GM19239 (cell line): ENCODE measurements around the gene BCL2.
A peak's percentile ranks its signal among the peaks of the same experiment; 100 is the strongest.

Source experiments
- DNase-seq: peaks from one replicate; pipeline ENCODE4 v3.0.0; 2011; ENCODE audit warnings: low spot score; ENCODE audit not compliant: insufficient read length
- FAIRE-seq: peaks from 2 replicates; lab custom pipeline; 2011; peaks lifted over from hg19 to GRCh38; lab: Jason Lieb, UNC

Gene BCL2

DNA sequence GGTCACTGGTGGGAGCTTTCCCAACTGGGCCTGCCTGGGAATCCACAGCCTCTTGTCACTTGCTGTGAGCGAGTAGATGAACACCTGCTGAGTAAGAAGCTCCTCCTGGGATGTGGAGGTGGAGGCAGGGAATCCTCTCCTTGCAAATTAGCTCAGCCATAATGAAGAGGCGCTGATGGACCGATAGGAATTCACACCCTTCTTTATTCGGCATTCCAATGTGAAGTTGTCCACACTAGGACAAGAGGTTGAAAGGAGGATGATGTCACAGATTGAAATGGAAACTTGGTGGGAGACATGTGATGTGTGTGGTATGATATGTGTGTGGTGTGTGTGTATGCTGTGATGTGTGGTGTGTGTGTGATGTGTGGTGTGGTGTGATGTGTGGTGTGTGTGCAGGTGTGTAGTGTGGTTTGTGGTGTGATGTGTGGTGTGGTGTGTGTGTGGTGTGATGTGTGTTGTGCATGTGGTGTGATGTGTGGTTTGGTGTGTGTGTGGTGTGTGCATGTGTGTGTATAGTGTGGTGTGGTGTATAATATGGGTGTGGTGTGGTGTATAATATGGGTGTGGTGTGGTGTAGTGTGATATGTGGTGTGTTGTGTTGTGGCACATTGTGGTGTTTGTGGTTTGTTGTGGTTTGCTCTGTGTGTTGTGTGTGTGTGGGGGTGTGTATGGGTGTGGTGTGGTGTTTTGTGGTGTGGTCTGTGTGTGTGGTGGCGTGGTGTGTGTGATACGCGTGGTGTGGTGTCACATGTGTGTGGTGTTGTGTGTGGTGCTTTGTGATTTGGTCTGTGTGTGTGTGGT is 216.4 kb downstream of the BCL2 start:
- FAIRE-seq (peak; percentile 67), DNase-seq (no peak)

GRCh38 chr18:63100630-63101055 is 218.9 kb downstream of the BCL2 start:
- FAIRE-seq (no peak), DNase-seq (no peak)

DNA sequence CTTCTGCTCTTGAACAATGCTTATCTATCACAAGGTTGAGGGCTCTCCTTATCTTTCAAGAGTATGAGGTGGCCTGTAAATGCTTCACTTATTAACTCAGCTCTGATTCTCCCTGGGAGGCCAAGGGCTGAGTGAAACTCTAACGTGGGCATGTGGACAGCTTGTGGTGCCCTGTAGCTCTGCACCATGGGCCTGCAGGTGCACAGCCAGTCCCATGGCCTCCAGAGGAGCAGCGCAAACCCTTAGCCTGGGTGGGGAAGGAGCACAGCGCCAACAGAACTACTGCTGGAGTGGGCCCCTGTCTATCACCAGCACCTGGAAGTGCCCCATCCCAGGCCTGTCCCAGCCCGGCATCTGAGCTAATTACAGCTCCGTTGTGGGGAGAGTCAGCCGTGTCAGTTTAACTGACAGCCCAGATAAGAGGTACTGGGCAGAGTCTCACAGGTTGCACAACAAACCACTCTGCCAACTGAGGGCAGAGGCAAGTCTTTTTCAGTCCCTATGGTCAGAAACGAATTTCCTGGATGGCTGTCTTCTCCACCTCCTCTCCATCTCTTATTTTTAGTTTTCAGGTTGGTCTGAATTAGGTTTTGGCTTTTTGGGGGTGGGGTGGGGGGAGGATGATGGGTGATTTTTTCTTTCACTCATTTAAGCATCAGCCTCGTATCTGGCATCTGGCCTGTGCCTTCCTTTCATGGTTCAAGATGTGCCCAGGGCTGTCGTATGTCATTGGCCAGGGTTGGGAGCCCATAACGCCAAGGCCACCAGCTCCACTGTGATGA is 219.5 kb downstream of the BCL2 start:
- DNase-seq (peak; percentile 27), FAIRE-seq (no peak)

DNA sequence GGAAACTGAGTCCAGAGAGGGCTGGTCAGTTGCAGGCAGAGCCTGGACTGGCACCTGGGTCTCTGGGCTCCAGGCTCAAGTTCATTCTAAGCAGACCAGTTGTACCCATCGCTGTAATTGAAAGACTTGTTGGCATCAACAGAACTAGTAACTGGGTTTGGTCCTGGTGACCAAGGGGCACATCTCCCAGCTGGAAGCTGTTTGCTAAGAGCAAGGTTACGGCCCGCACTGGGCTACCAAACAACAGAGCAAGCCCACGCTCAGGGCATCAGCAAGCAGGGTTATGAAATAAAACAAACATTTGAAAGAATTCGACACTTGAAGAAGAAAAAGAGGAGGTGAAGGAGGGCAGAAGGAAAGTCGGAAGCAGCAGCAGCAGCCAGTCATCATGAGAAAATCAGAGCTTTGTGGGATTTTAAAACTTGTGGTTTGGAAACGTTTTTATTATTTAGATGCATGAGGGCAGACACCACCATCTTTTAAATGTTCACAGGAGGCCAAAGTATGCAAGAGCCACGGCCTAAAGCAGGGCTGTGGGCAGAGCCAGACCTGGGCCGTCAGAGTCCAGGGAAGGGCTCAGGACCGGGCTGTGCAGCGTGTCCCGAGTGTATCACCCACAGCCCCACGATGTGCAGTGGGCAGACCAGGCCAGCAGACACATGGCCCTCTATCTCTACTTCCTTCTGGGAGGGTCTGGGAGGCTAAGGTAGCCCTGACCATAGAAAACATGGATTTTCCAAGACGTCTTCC is 220.3 kb downstream of the BCL2 start:
- FAIRE-seq (no peak), DNase-seq (no peak)

- FAIRE-seq (peak; percentile 100), DNase-seq (no peak)
Measured at GRCh38 chr18:63098018-63098981, 221.3 kb downstream of the BCL2 start.

DNA sequence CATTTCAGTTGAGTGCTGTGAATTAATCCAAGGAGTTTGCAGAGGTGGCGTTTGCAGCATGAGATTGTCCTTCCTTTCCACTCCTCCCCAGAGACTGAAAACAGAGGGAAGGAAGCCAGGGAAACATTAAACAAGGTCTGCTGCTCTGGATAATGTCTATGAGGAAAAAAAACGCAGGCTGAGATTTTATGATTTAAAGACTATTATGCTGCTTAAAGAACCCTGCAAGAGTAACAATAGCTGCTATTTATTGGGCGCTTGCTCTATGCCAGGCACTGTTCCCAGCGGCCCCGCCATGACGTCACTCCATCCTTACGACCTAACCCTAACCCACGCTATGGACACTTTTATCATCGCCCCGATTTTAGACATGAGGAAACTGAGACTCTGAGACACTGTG is 222.4 kb downstream of the BCL2 start:
- DNase-seq (no peak), FAIRE-seq (peak; percentile 11)

DNA sequence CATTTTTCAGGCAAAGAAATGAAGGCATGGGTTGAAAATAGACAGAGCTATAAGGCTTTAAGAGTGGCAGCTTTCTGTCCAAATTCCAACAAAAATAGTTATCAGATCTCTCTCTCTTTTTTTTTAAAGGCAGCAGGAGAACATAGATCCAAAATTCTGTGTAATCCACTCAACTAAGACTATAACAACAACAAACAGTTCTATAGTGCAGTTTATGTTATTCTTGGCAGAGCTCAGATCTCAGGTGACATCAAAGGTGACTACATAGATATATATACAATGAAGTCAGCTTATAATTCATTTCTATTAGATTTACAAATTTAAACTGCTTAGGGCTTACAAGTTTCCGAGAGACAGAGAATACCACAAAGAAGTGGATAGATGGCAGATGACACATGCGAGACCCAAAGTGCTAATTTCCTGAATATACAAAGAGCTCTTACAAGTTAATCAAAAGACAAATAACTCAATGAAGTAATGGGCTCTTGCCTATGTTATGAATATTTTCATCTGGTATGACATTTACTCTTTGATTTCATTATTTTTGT is 223.2 kb downstream of the BCL2 start:
- FAIRE-seq, result peak; percentile 62
- DNase-seq, result no peak

- FAIRE-seq (no peak), DNase-seq (no peak)
Measured at GRCh38 chr18:63095768-63096167, 223.8 kb downstream of the BCL2 start.

DNA sequence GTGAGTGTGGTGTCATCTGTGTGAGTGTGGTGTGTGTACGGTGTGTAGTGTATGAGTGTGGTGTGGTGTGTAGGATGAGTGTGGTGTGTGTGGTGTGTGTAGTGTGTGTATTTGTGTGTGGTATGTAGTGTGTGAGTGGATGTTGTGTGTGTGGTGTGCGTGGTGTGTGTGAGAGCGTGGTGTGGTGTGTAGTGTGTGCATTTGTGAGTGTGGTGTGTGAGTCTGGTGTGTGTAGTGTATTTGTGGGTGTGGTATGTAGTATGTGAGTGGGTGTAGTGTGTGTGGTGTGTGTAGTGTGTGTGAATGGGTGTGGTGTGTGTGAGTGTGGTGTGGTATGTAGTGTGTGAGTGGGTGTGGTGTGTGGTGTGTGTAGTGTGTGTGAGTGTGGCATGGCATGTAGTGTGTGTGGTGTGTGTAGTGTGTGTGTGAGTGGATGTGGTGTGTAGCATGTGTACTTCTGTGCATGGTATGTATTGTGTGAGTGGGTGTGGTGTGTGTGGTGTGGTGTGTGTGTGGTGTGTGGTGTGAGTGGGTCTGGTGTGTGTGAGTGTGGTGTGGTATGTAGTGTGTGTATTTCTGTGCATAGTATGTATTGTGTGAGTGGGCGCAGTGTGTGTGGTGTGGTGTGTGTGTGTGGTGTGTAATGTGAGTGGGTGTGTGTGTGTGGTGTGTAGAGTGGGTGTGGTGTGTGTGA is 227.8 kb downstream of the BCL2 start:
- DNase-seq (no peak), FAIRE-seq (no peak)

GRCh38 chr18:63090334-63090733 is 229.2 kb downstream of the BCL2 start:
- no peak for FAIRE-seq
- no peak for DNase-seq

- no peak for FAIRE-seq
Measured at GRCh38 chr18:63089041-63089440, 230.5 kb downstream of the BCL2 start.

GRCh38 chr18:63088262-63088661 is 231.3 kb downstream of the BCL2 start:
- no peak for FAIRE-seq
- no peak for DNase-seq

More at GRCh38 chr18:63089041-63089440, 230.5 kb downstream of the BCL2 start:
- DNase-seq, result no peak

GRCh38 chr18:63087421-63088230 is 231.9 kb downstream of the BCL2 start:
- FAIRE-seq (no peak), DNase-seq (no peak)

DNA sequence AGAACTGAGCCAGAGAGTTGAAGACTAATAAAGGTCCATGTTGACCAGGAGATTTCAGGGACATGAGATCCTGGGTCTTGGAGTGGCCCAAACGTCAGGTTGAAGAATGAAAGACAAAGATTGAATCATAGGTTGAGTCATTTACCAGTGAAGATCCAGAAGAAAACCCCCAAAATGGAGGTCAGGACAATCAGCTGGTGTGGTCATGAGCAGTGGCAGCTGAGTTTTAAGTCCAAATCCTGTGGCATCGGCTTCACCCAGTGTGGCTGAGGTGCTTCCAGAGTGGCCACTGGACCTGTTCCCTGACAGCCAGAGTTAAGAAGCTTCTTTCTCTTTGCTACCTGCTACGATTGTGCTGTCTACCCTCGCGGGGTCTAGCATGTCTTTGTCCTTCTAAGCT is 234.0 kb downstream of the BCL2 start:
- no peak for FAIRE-seq

DNA sequence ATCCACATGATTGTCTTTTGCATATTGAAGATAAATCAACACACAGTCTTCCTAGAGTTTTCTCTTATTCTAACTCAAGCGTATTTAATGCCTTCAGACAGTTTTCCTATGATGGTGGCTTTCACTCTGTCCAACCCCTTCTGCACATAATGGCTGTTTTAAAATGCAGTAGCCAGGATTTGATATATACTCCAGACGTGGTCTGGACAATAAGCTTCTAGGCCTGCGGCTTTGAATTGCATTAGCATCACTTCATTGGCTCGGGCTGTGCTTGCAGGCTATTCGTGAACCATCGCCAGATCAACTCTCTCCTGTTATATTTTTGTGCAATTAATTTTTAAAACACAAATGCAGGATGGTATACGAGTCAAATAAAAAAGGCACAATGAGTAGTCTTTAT is 235.3 kb downstream of the BCL2 start:
- FAIRE-seq (peak; percentile 37), DNase-seq (no peak)

More for the DNA sequence above, 234.0 kb downstream of the BCL2 start:
- DNase-seq, result no peak

DNA sequence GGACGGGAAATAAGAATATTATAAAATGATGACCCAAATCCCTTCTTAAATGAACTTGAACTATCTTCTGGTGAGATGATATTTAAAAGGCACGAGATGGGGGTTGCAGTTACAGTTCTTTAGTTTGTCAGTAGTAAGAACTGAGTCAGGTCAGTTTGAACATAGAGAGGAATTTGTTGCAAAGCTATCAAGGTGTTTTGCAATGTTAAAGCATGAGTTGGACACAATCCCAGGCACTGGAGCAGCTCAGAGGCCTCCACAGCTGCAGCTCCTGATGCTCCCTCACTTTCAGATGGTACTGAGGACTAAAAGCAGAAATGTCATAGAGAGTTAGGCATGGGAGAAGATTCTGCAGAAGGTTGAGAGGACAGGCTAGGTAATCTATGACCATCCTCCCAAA is 236.0 kb downstream of the BCL2 start:
- FAIRE-seq (no peak), DNase-seq (no peak)

GRCh38 chr18:63083020-63083531 is 236.5 kb downstream of the BCL2 start:
- FAIRE-seq, result no peak
- DNase-seq, result no peak
